Breast epithelium (tissue), 3 donors: ENCODE data around the gene MBP.

Source experiments
- CTCF ChIP-seq, 3 donors: fragments of 450-650 bp; IDR thresholded peaks; one replicate each; pipeline ENCODE4 v1.5.1; 2016 to 2017; ENCODE audit warnings: antibody characterized with exemption in 3 of 3, mild to moderate bottlenecking in 3 of 3, moderate library complexity in 3 of 3
- POLR2A ChIP-seq: fragments of 450-650 bp; IDR thresholded peaks from one replicate; pipeline ENCODE4 v1.6.1; 2016; ENCODE audit warnings: antibody characterized with exemption, mild to moderate bottlenecking, moderate library complexity
- POLR2AphosphoS5 ChIP-seq, 3 donors: sonication (generic); formaldehyde crosslinking; IDR thresholded peaks; one replicate each; pipeline ENCODE4 v1.6.1; 2017; ENCODE audit warnings: antibody characterized with exemption in 3 of 3

DNA sequence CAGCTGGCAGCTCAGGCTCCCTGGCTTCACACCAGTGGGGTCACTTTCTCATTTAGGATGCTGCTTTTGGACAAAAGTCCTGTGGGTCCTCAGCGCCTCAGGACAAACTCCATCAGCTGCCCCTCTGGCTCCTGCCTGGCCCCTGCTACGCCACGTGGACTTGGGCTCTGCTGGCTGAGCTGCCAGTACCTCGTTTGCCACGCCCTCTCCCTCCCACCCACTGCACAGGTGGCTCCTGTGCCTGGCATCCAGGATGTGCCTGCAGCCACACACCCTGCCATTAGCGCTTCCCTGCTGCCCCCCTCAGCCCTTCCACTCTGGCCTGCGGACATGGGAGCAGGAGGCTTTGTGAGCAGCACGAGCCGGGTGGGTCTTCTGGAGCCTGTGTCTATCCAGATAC, 191.3 kb downstream of the MBP start:
- TF ChIP-seq CTCF (IDR thresholded peaks at IDR 0.05) = no peak
- TF ChIP-seq POLR2AphosphoS5 (IDR thresholded peaks at IDR 0.05) = no peak
- no peak for TF ChIP-seq POLR2A
